ENCODE measurements around the gene SH2B3.

GRCh38 chr12:111442301-111443045 lies 36.8 kb downstream of the SH2B3 start:
- TF ChIP-seq, protein P1, sequence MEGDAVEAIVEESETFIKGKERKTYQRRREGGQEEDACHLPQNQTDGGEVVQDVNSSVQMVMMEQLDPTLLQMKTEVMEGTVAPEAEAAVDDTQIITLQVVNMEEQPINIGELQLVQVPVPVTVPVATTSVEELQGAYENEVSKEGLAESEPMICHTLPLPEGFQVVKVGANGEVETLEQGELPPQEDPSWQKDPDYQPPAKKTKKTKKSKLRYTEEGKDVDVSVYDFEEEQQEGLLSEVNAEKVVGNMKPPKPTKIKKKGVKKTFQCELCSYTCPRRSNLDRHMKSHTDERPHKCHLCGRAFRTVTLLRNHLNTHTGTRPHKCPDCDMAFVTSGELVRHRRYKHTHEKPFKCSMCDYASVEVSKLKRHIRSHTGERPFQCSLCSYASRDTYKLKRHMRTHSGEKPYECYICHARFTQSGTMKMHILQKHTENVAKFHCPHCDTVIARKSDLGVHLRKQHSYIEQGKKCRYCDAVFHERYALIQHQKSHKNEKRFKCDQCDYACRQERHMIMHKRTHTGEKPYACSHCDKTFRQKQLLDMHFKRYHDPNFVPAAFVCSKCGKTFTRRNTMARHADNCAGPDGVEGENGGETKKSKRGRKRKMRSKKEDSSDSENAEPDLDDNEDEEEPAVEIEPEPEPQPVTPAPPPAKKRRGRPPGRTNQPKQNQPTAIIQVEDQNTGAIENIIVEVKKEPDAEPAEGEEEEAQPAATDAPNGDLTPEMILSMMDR (IDR thresholded peaks at IDR 0.05 in 8 of 11, conservative IDR thresholded peaks at IDR 0.05 in 3 of 11), result no peak
- TF ChIP-seq POLR2A (IDR thresholded peaks at IDR 0.05), result no peak
